Parathyroid adenoma (tissue), 2 donors: Measurements from ENCODE around the gene DGKQ.

Source experiments
- H2AFZ ChIP-seq: fragments of 300-600 bp; sonication (generic); one replicate; pipeline ENCODE4 v1.7.0; 2017; ENCODE audit warnings: antibody characterized with exemption, mild to moderate bottlenecking
- H3K27ac ChIP-seq: fragments of 300-600 bp; sonication (generic); one replicate; pipeline ENCODE4 v1.7.0; 2017
- H3K27me3 ChIP-seq: fragments of 300-600 bp; sonication (generic); one replicate; pipeline ENCODE4 v1.7.0; 2017; ENCODE audit warnings: low read length; ENCODE audit not compliant: control insufficient read depth, insufficient read depth
- H3K36me3 ChIP-seq: fragments of 300-600 bp; sonication (generic); one replicate; pipeline ENCODE4 v1.7.0; 2017; ENCODE audit warnings: low read length; ENCODE audit not compliant: control insufficient read depth, insufficient read depth
- H3K4me1 ChIP-seq: fragments of 300-600 bp; sonication (generic); one replicate; pipeline ENCODE4 v1.7.0; 2017; ENCODE audit warnings: control low read depth
- H3K4me2 ChIP-seq: fragments of 300-600 bp; sonication (generic); one replicate; pipeline ENCODE4 v1.7.0; 2017; ENCODE audit warnings: low read length
- H3K4me3 ChIP-seq: fragments of 300-600 bp; sonication (generic); one replicate; pipeline ENCODE4 v1.7.0; 2017; ENCODE audit warnings: low read depth, low read length
- H3K79me2 ChIP-seq: fragments of 300-600 bp; sonication (generic); one replicate; pipeline ENCODE4 v1.7.0; 2017; ENCODE audit warnings: control low read depth
- H3K9ac ChIP-seq: fragments of 300-600 bp; sonication (generic); one replicate; pipeline ENCODE4 v1.7.0; 2017; ENCODE audit warnings: mild to moderate bottlenecking
- H3K9me3 ChIP-seq: fragments of 300-600 bp; sonication (generic); one replicate; pipeline ENCODE4 v1.7.0; 2017; ENCODE audit warnings: low read length; ENCODE audit not compliant: control insufficient read depth
- TF ChIP-seq, protein P1 (sequence below): fragments of 300-600 bp; sonication (generic); IDR thresholded peaks from one replicate; pipeline ENCODE4 v1.7.0; 2017; ENCODE audit warnings: antibody characterized with exemption, mild to moderate bottlenecking
- donor health status: primary hyperparathyroidism.

DGKQ gene

DNA sequence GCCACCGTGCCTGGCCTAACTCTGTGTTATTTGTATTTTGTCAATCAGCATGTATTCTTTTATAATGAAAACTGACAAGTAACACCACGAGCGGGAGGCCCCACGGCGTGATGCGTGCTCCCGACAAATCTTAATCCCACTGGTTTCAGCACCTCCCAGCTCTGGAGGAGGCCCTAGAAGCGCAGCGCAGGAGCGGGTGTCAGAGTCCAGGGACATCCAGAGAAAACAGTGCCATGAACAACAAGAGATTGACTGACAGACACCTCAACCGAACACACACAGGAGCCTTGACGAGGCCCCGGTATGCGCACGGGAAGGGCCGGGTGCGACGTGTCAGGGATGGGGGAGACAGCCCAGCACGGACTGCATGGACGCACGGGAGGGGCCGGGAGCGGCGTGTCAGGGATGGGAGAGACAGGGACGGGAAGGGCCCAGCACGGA is 64.2 kb downstream of the DGKQ start:
- H3K4me1 ChIP-seq: no peaks in the 10 kb centered on the region
- no peak overlapping the region for H3K4me2 ChIP-seq
- TF ChIP-seq, protein P1, sequence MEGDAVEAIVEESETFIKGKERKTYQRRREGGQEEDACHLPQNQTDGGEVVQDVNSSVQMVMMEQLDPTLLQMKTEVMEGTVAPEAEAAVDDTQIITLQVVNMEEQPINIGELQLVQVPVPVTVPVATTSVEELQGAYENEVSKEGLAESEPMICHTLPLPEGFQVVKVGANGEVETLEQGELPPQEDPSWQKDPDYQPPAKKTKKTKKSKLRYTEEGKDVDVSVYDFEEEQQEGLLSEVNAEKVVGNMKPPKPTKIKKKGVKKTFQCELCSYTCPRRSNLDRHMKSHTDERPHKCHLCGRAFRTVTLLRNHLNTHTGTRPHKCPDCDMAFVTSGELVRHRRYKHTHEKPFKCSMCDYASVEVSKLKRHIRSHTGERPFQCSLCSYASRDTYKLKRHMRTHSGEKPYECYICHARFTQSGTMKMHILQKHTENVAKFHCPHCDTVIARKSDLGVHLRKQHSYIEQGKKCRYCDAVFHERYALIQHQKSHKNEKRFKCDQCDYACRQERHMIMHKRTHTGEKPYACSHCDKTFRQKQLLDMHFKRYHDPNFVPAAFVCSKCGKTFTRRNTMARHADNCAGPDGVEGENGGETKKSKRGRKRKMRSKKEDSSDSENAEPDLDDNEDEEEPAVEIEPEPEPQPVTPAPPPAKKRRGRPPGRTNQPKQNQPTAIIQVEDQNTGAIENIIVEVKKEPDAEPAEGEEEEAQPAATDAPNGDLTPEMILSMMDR: no peak
- H2AFZ ChIP-seq: no peak overlapping the region
- H3K4me3 ChIP-seq: no peak overlapping the region
- H3K36me3 ChIP-seq: no peaks in the 10 kb centered on the region
- H3K27ac ChIP-seq: no peak overlapping the region
- no peaks in the 10 kb centered on the region for H3K9me3 ChIP-seq
- peaks cover 3% of the 10 kb centered on the region for H3K79me2 ChIP-seq
- H3K27me3 ChIP-seq: no peaks in the 10 kb centered on the region
- no peak overlapping the region for H3K9ac ChIP-seq
